Endothelial cell of umbilical vein (primary cell): ENCODE data around the gene DHDDS. TPM values are rescaled to one million over a fixed set of nuclear protein-coding genes. Genes with fewer than 3 reads are reported as not detected.

Experiments
- BruUV-seq: library from RNA; stranded (reverse); fragments of 400-500 nt; replicated peaks from 2 replicates; lab custom pipeline; 2021; lab: Mats Ljungman, UMichigan
- CTCF ChIA-PET: fragments of 300-600, 350-600 bp; sonication (Branson Sonifier 250); formaldehyde crosslinking; loops from one replicate; lab custom pipeline; 2021; ENCODE audit warnings: antibody characterized with exemption, inconsistent platforms; lab: Charles Lee
- POLR2A ChIA-PET: fragments of 300-600, 350-600 bp; sonication (Branson Sonifier 250); formaldehyde crosslinking; loops from one replicate; lab custom pipeline; 2021; ENCODE audit warnings: antibody characterized with exemption, inconsistent platforms; lab: Charles Lee
- DNase-seq: peaks from one replicate; pipeline ENCODE4 v3.0.0-alpha.2; 2011; ENCODE audit warnings: low read depth, low spot score
- FAIRE-seq: peaks from 2 replicates; lab custom pipeline; 2011; peaks lifted over from hg19 to GRCh38; lab: Jason Lieb, UNC
- H2AFZ ChIP-seq: 2 replicates; pipeline ENCODE4 v1.6.0; 2012; ENCODE audit warnings: low read depth, low read length, control low read depth, inconsistent platforms
- H3K27ac ChIP-seq: 2 replicates; pipeline ENCODE4 v1.5.1; 2011; ENCODE audit warnings: low read depth, mild to moderate bottlenecking, control low read depth, low read length, moderate library complexity; ENCODE audit not compliant: insufficient read depth
- H3K27me3 ChIP-seq, 2 experiments: 2 replicates each; pipeline versions ENCODE4 v1.6.0 to v1.6.1; 2011; ENCODE audit warnings: low read length in 2 of 2, mixed read lengths in 1 of 2; ENCODE audit not compliant: control insufficient read depth in 2 of 2, insufficient read depth in 2 of 2
- H3K36me3 ChIP-seq, 2 experiments: 2 replicates in 1 of 2; 3 replicates in 1 of 2; pipeline ENCODE4 v1.5.1; 2011; ENCODE audit warnings: low read length in 2 of 2, mild to moderate bottlenecking in 1 of 2, moderate library complexity in 1 of 2; ENCODE audit not compliant: control insufficient read depth in 2 of 2, insufficient read depth in 2 of 2; ENCODE audit errors: extremely low read depth in 1 of 2
- H3K4me1 ChIP-seq: 3 replicates; pipeline ENCODE4 v1.5.1; 2011; ENCODE audit warnings: mild to moderate bottlenecking, low read length; ENCODE audit not compliant: control insufficient read depth, insufficient read depth; ENCODE audit errors: extremely low read depth
- H3K4me2 ChIP-seq: 2 replicates; pipeline ENCODE4 v1.6.1; 2011; ENCODE audit warnings: low read length, control low read depth, mixed read lengths; ENCODE audit not compliant: insufficient read depth
- H3K4me3 ChIP-seq, 3 experiments: fragments of 200-600 bp in 1 of 3; sonication (generic), shearing (Covaris generic) in 1 of 3; replicated peaks in 1 of 3; 2 replicates each; pipeline ENCODE4 v1.5.1; 2011 to 2016; ENCODE audit warnings: control low read depth in 3 of 3, low read length in 3 of 3, mild to moderate bottlenecking in 2 of 3, inconsistent platforms in 1 of 3, low read depth in 1 of 3, moderate library complexity in 1 of 3; ENCODE audit not compliant: insufficient read depth in 1 of 3
- H3K79me2 ChIP-seq: 2 replicates; pipeline ENCODE4 v1.6.0; 2012; ENCODE audit warnings: low read length, inconsistent platforms; ENCODE audit not compliant: control insufficient read depth, insufficient read depth
- H3K9ac ChIP-seq: replicated peaks from 2 replicates; pipeline ENCODE3; 2011; ENCODE audit warnings: low read length, control low read depth; ENCODE audit not compliant: insufficient read depth; ENCODE audit errors: extremely low read depth
- H3K9me1 ChIP-seq: replicated peaks from 3 replicates; pipeline ENCODE4 v1.6.0; 2011; ENCODE audit warnings: mild to moderate bottlenecking, low read length; ENCODE audit not compliant: control insufficient read depth, insufficient read depth; ENCODE audit errors: extremely low read depth
- H3K9me3 ChIP-seq: replicated peaks from 2 replicates; pipeline ENCODE4 v1.5.1; 2012; ENCODE audit warnings: low read length, inconsistent platforms; ENCODE audit not compliant: control insufficient read depth, insufficient read depth
- H4K20me1 ChIP-seq: replicated peaks from 2 replicates; pipeline ENCODE3; 2011; ENCODE audit warnings: mild to moderate bottlenecking, low read length; ENCODE audit not compliant: control insufficient read depth, insufficient read depth; ENCODE audit errors: extremely low read depth
- CTCF ChIP-seq, 2 donors: IDR thresholded peaks; 1 replicate in 1 of 2; 2 replicates in 1 of 2; pipeline ENCODE4 v1.5.1; 2011; ENCODE audit warnings: low read length in 2 of 2, mild to moderate bottlenecking in 2 of 2, moderate library complexity in 2 of 2, control low read depth in 1 of 2, inconsistent platforms in 1 of 2, low read depth in 1 of 2; ENCODE audit not compliant: insufficient read depth in 1 of 2; ENCODE audit errors: extremely low read depth in 1 of 2
- EZH2 ChIP-seq: IDR thresholded peaks from 2 replicates; pipeline ENCODE4 v1.6.1; 2012; ENCODE audit warnings: borderline replicate concordance, low read depth, mild to moderate bottlenecking, moderate library complexity, low read length, inconsistent platforms; ENCODE audit not compliant: severe bottlenecking
- FOS ChIP-seq: IDR thresholded peaks from 2 replicates; pipeline ENCODE4 v1.6.1; 2011; ENCODE audit warnings: mild to moderate bottlenecking, low read length, moderate library complexity, borderline replicate concordance; ENCODE audit not compliant: insufficient read depth
- GATA2 ChIP-seq: IDR thresholded peaks from 2 replicates; pipeline ENCODE4 v1.7.0; 2011; ENCODE audit warnings: low read depth, mild to moderate bottlenecking, moderate library complexity, mixed read lengths, low read length; ENCODE audit not compliant: insufficient read length, insufficient read depth
- JUN ChIP-seq: IDR thresholded peaks from 2 replicates; pipeline ENCODE4 v1.6.1; 2011; ENCODE audit warnings: borderline replicate concordance, low read depth; ENCODE audit not compliant: insufficient read length, insufficient read depth
- MAX ChIP-seq: IDR thresholded peaks from 2 replicates; pipeline ENCODE4 v1.6.1; 2011; ENCODE audit not compliant: insufficient read depth, insufficient read length
- MYC ChIP-seq: IDR thresholded peaks from one replicate; pipeline ENCODE4 v1.6.1; 2011; ENCODE audit warnings: mild to moderate bottlenecking, low read depth, low read length
- POLR2A ChIP-seq: IDR thresholded peaks from 2 replicates; pipeline ENCODE4 v1.6.1; 2012; ENCODE audit warnings: low read depth, mild to moderate bottlenecking, control low read depth, low read length
- POLR2AphosphoS5 ChIP-seq: IDR thresholded peaks from 2 replicates; pipeline ENCODE4 v1.6.1; 2012; ENCODE audit warnings: low read depth, mild to moderate bottlenecking, control low read depth, low read length, moderate library complexity; ENCODE audit not compliant: insufficient read depth
- dilution Hi-C: fragments of 300-500 bp; cut with MboI; formaldehyde crosslinking; loops from one replicate; pipeline ENCODE4 v1.15.0; 2019; ENCODE audit warnings: low sequenced_read_pairs; ENCODE audit not compliant: extremely low pct_ligation_motif_present
- intact Hi-C: fragments of 100-400 bp; cut with micrococcal nuclease; formaldehyde crosslinking; loops from one replicate; pipeline ENCODE4 v1.10.0; 2022
- polyA plus RNA-seq, 4 experiments: library from polyadenylated mRNA; depleted of rRNA in 3 of 4; stranded (reverse) in 3 of 4; unstranded in 1 of 4; fragments of >200 nt; gene quantifications; 2 replicates each; pipeline versions ENCODE4 v1.2.1 to v1.2.3, GENCODE V29; 2011 to 2012; ENCODE audit warnings: missing spikeins in 1 of 4
- total RNA-seq: library from RNA; stranded (reverse); gene quantifications from 2 replicates; pipeline ENCODE4 v1.2.3, GENCODE V29; 2021

Gene DHDDS
- total and polyA plus RNA-seq, 2 donors (not counting 3 experiments of a cell fraction or from before 2014, with no cell fraction given), result 51.3 to 70.7 TPM

GRCh38 chr1:26518355-26518754, 86.2 kb downstream of the DHDDS start:
- ChIA-PET POLR2A (no interaction called here), CTCF (interaction anchor here (2.4 to 2.5 kb wide), 2 partner anchors 18 to 20 kb away, joined by 10 to 11 read pairs; no protein-coding TSS in a partner anchor)
- no peaks in the 10 kb centered on the region for H3K9me1 ChIP-seq
- no peak overlapping the region for H2AFZ ChIP-seq
- H3K9ac ChIP-seq, result no peak overlapping the region
- no peaks in the 10 kb centered on the region for H3K36me3 ChIP-seq
- H3K4me3 ChIP-seq, result no peak overlapping the region
- BruUV-seq, result no TSS peak
- H3K27ac ChIP-seq, result no peak overlapping the region
- H4K20me1 ChIP-seq, result no peaks in the 10 kb centered on the region
- DNase-seq (no peak), FAIRE-seq (no peak)
- intact Hi-C loops, result no loop called here
- dilution Hi-C loops, result no loop called here
- no peaks in the 10 kb centered on the region for H3K9me3 ChIP-seq
- H3K27me3 ChIP-seq, result peaks cover 6% of the 10 kb centered on the region in 2 experiments
- no peaks in the 10 kb centered on the region for H3K79me2 ChIP-seq
- TF ChIP-seq POLR2A, result no peak
- no peak for TF ChIP-seq MYC
- TF ChIP-seq FOS, result no peak
- no peak for TF ChIP-seq POLR2AphosphoS5
- TF ChIP-seq MAX, result no peak
- no peak for TF ChIP-seq GATA2
- no peak for TF ChIP-seq JUN
- TF ChIP-seq EZH2, result no peak
- no peak for TF ChIP-seq CTCF (IDR thresholded peaks at IDR 0.05; ENCODE audit: extremely low read depth in 1 of 2, insufficient read depth in 1 of 2, low read depth in 1 of 2, low read length in 2 of 2)
- no peaks in the 10 kb centered on the region for H3K4me1 ChIP-seq
- no peak overlapping the region for H3K4me2 ChIP-seq
